Measurements from ENCODE around the gene PTBP1.

Gene PTBP1

DNA sequence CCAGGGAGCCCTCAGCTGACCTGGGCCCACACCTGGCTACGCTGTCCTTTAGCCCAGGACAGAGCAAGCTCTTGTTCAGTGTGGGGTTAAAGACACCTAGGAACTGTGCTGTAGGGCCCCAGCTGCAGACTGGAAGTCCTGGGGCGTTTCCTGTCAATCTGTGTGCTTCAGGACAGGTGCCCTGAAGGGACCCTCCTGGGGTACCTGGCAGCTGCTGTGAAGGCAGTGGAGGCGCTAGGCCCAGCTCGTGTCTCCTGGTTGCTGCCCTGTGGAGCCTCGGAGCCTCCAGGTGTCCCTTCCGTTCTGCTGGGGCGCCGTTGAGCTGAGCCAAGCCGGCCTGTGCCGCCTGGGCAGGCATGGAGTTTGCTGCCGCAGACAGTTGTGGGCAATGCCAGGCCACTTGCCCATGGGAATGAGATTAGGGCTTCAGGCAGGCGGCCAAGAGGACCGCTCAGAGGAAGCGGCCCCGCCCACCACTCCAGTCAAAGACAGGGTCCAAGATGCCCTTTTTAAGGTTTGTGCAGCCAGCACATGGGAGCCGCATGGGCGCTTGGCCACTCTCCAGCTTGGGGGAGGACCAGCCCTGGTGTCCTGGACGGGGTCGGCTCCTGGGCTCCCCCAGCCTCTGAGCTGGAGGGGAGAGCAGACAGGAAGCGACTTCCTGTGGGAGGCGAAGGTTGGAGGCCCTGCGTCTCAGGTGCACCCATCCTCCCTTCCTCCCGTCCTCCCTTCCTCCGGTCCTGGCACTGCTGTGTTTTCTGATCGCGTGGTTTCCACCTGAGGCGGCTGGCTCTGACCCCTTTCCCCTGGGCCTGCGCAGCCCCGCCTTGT is 4.0 kb downstream of the PTBP1 start:
- no peak for DNase-seq (ENCODE audit: low read depth)
- H3K4me3 ChIP-seq (ENCODE audit: low read depth, low read length) = no peak overlapping the region
- TF ChIP-seq, protein P1, sequence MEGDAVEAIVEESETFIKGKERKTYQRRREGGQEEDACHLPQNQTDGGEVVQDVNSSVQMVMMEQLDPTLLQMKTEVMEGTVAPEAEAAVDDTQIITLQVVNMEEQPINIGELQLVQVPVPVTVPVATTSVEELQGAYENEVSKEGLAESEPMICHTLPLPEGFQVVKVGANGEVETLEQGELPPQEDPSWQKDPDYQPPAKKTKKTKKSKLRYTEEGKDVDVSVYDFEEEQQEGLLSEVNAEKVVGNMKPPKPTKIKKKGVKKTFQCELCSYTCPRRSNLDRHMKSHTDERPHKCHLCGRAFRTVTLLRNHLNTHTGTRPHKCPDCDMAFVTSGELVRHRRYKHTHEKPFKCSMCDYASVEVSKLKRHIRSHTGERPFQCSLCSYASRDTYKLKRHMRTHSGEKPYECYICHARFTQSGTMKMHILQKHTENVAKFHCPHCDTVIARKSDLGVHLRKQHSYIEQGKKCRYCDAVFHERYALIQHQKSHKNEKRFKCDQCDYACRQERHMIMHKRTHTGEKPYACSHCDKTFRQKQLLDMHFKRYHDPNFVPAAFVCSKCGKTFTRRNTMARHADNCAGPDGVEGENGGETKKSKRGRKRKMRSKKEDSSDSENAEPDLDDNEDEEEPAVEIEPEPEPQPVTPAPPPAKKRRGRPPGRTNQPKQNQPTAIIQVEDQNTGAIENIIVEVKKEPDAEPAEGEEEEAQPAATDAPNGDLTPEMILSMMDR (IDR thresholded peaks at IDR 0.05; ENCODE audit: insufficient read depth, low read depth, low read length, missing control alignments) = no peak

- H3K4me3 ChIP-seq (ENCODE audit: low read depth, low read length) = no peak overlapping the region
- no peak for DNase-seq (ENCODE audit: low read depth)
- TF ChIP-seq, protein P1 (IDR thresholded peaks at IDR 0.05; ENCODE audit: insufficient read depth, low read depth, low read length, missing control alignments) = no peak
Observed at GRCh38 chr19:801861-802497, 4.7 kb downstream of the PTBP1 start.

DNA sequence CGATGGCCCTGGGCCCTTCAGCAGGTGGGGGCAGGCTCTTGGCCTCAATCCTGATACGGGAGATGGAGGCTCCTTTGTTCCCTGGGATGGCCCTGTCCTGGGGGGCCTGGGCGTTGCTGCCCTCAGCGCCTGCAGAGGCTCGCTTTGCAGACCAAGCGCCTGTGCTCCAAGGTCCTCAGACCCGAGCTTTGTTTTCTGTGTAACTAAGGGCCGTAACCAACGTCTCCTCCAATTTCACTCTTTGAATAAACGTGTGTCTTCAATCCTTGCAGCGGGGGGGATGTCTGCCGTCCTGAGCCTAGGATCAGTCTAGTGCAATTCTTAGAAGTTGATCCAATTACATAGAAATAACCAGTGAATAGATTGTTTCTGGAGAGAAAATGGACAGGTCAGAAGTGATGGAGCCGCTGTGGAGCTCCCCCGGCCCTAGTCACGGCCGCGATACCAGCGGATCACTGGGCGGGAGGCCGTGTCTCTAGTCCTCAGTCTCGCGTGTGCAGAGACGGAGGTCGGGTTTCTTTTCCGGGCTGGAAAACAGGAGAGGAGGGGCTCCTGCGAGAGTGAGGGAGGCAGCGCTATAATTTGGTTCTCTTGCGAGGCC is 5.3 kb downstream of the PTBP1 start:
- no peak overlapping the region for H3K4me3 ChIP-seq (ENCODE audit: low read depth, low read length)
- TF ChIP-seq, protein P1 (IDR thresholded peaks at IDR 0.05; ENCODE audit: insufficient read depth, low read depth, low read length, missing control alignments) = no peak

DNA sequence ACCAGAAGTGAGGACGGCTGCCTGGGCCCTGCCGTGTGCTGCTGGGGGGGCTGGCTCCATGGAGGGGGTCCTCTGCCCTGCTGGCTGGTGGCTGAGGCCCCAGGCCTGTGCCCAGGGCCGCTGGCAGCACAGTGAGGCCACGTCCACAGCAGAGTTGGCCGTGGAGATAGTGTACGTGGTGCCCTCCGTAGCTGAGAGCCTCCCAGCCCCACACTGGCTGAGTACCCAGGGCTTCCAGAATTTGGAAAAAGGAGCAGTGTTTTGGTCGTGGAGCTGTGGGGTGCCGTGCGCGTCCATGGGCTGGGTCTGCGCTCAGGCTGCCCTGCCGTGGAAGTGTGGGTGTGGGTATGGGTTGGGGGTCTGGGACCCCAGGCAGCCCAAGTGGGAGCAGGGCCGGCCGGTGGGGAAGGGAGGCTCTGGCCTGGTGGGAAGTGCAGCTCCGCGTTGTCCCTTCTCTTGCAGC is 5.9 kb downstream of the PTBP1 start:
- DNase-seq (ENCODE audit: low read depth) = no peak
- TF ChIP-seq, protein P1 (IDR thresholded peaks at IDR 0.05; ENCODE audit: insufficient read depth, low read depth, low read length, missing control alignments) = no peak
- H3K4me3 ChIP-seq (ENCODE audit: low read depth, low read length) = no peak overlapping the region

More for the DNA sequence above, 5.3 kb downstream of the PTBP1 start:
- DNase-seq (ENCODE audit: low read depth) = no peak

DNA sequence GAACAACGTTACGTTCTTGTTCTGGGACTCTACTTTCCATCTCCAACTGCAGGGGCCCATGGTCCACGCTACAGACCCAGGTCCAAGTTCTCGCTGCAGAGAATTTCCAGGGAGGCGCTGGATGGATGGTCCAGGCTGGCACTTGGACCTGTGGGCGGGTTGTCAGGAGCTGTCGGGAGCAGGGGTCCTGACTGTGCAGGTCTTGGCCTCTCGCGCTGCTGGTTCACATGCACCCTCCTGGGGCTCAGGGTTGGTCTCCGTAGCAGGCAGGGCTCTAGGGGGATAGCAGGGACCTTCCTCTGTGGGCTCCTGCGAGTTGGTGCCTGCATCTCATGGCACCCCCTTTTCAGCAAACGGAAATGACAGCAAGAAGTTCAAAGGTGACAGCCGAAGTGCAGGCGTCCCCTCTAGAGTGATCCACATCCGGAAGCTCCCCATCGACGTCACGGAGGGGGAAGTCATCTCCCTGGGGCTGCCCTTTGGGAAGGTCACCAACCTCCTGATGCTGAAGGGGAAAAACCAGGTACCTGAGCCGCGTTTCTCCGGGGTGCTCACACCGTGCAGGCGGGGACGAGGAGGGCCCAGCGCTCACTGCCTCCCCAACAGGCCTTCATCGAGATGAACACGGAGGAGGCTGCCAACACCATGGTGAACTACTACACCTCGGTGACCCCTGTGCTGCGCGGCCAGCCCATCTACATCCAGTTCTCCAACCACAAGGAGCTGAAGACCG is 6.6 kb downstream of the PTBP1 start:
- TF ChIP-seq, protein P1 (IDR thresholded peaks at IDR 0.05; ENCODE audit: insufficient read depth, low read depth, low read length, missing control alignments) = no peak
- no peak overlapping the region for H3K4me3 ChIP-seq (ENCODE audit: low read depth, low read length)
- no peak for DNase-seq (ENCODE audit: low read depth)

DNA sequence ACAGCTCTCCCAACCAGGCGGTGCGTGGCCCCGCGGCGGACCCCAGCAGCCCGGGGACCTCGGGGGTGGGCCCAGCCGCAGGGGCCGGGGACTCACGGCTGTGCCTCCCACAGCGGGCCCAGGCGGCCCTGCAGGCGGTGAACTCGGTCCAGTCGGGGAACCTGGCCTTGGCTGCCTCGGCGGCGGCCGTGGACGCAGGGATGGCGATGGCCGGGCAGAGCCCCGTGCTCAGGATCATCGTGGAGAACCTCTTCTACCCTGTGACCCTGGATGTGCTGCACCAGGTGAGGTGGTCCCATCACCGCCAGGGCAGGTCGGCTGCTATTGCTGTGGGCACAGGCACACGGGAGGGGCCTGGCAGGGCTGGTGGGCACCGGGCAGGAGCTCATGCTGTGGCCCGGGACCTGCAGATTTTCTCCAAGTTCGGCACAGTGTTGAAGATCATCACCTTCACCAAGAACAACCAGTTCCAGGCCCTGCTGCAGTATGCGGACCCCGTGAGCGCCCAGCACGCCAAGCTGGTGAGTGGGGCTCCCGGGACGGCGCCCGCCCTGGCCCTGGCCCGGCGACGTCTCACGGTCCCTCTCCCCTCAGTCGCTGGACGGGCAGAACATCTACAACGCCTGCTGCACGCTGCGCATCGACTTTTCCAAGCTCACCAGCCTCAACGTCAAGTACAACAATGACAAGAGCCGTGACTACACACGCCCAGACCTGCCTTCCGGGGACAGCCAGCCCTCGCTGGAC is 7.3 kb downstream of the PTBP1 start:
- TF ChIP-seq, protein P1 (IDR thresholded peaks at IDR 0.05; ENCODE audit: insufficient read depth, low read depth, low read length, missing control alignments) = no peak
- no peak for DNase-seq (ENCODE audit: low read depth)
- no peak overlapping the region for H3K4me3 ChIP-seq (ENCODE audit: low read depth, low read length)
